ENCODE data around the gene CCDC27. TPM values are rescaled to one million over a fixed set of nuclear protein-coding genes. Genes with fewer than 3 reads are reported as not detected.

CCDC27 gene
- total RNA-seq, 1 experiment from 2014 or later: not detected

GRCh38 chr1:3775490-3776230, 23.4 kb downstream of the CCDC27 start:
- CTCF ChIA-PET: interaction anchor here (0.5 to 1.3 kb wide), 6 partner anchors 14 to 307 kb away, joined by 3 to 6 read pairs (median 4); no protein-coding TSS in a partner anchor
- Histone ChIP-seq H3K4me1 (ENCODE audit: control insufficient read depth, insufficient read depth, low read length) (peaks cover 51% of the 10 kb centered on the region), H3K27ac (ENCODE audit: low read length) (peak overlapping the region; percentile 68), H3K9me3 (ENCODE audit: control insufficient read depth, insufficient read depth, low read depth, low read length) (no peaks in the 10 kb centered on the region), H3K4me3 (ENCODE audit: low read depth in 2 of 2, low read length in 2 of 2) (no peak overlapping the region), H3K27me3 (ENCODE audit: control insufficient read depth, insufficient read depth, low read length) (no peaks in the 10 kb centered on the region), H3K36me3 (ENCODE audit: control insufficient read depth, insufficient read depth, low read length) (no peaks in the 10 kb centered on the region)
- TF ChIP-seq CTCF (IDR thresholded peaks at IDR 0.05) (peak; percentile 87; the same call in 1 of the 2 replicates), TCF7L2 (IDR thresholded peaks at IDR 0.05; ENCODE audit: low read depth, low read length) (peak; percentile 37; the same call in 1 of the 2 replicates), POLR2AphosphoS5 (IDR thresholded peaks at IDR 0.05; ENCODE audit: low read depth, low read length) (no peak; the same call in 1 of the 2 replicates), REST (IDR thresholded peaks at IDR 0.05; ENCODE audit: insufficient read depth in 1 of 2, low read depth in 2 of 2, low read length in 1 of 2) (no peak), SIN3A (IDR thresholded peaks at IDR 0.05; ENCODE audit: borderline replicate concordance, insufficient read depth, low read depth, low read length) (no peak)
- BruUV-seq (replicated peaks): no TSS peak
- ATAC-seq (peak; percentile 47), DNase-seq (ENCODE audit: low read depth, low spot score) (peak; percentile 27)
- in situ Hi-C loops (cut with HindIII; ENCODE audit: low pct_unique_long_range_greater_than_20kb, low sequenced_read_pairs): no loop called here
- POLR2A ChIA-PET: no interaction called here
- intact Hi-C loops (cut with micrococcal nuclease; ENCODE audit: unreplicated experiment): no loop called here

- BruUV-seq (replicated peaks): no TSS peak
- ChIA-PET POLR2A (no interaction called here), CTCF (interaction anchor here (0.6 to 1.3 kb wide), 3 partner anchors 22 to 141 kb away, joined by 4 to 6 read pairs (median 5); no protein-coding TSS in a partner anchor)
- H3K36me3 ChIP-seq (ENCODE audit: control insufficient read depth, insufficient read depth, low read length): no peaks in the 10 kb centered on the region
- ATAC-seq (no peak), DNase-seq (ENCODE audit: low read depth, low spot score) (no peak)
- TF ChIP-seq CTCF (IDR thresholded peaks at IDR 0.05): peak; percentile 60
- TF ChIP-seq SIN3A (IDR thresholded peaks at IDR 0.05; ENCODE audit: borderline replicate concordance, insufficient read depth, low read depth, low read length): no peak
- no peak for TF ChIP-seq REST (IDR thresholded peaks at IDR 0.05; ENCODE audit: insufficient read depth in 1 of 2, low read depth in 2 of 2, low read length in 1 of 2)
- H3K9me3 ChIP-seq (ENCODE audit: control insufficient read depth, insufficient read depth, low read depth, low read length): no peaks in the 10 kb centered on the region
- no peaks in the 10 kb centered on the region for H3K27me3 ChIP-seq (ENCODE audit: control insufficient read depth, insufficient read depth, low read length)
- H3K27ac ChIP-seq (ENCODE audit: low read length): peak overlapping the region; percentile 48
- peaks cover 49% of the 10 kb centered on the region for H3K4me1 ChIP-seq (ENCODE audit: control insufficient read depth, insufficient read depth, low read length)
- intact Hi-C loops (cut with micrococcal nuclease; ENCODE audit: unreplicated experiment) (no loop called here), in situ Hi-C loops (cut with HindIII; ENCODE audit: low pct_unique_long_range_greater_than_20kb, low sequenced_read_pairs) (no loop called here)
- no peak overlapping the region for H3K4me3 ChIP-seq (ENCODE audit: low read depth in 2 of 2, low read length in 2 of 2)
Observed at GRCh38 chr1:3776231-3776961, 24.1 kb downstream of the CCDC27 start.
